ENCODE measurements around the gene USP5. TPM values are rescaled to one million over a fixed set of nuclear protein-coding genes. Genes with fewer than 3 reads are reported as not detected.

The USP5 gene
- polyA plus RNA-seq, 1 experiment = 47.1 TPM

GRCh38 chr12:6853626-6854025 is 1.7 kb downstream of the USP5 start:
- Histone ChIP-seq H3K27ac (ENCODE audit: low read depth, low read length) (peak overlapping the region; percentile 92), H3K27me3 (ENCODE audit: control insufficient read depth, insufficient read depth, low read length) (no peaks in the 10 kb centered on the region), H3K4me3 (ENCODE audit: low read depth, low read length) (peak overlapping the region; percentile 77), H3K9me3 (ENCODE audit: control insufficient read depth, insufficient read depth, low read length) (no peaks in the 10 kb centered on the region; the same call in 1 of the 2 replicates)
- no peak for DNase-seq (ENCODE audit: low read depth, low spot score)
- ChIA-PET CTCF (interaction anchor here (1.5 to 5.1 kb wide), 4 partner anchors 16 to 101 kb away, joined by 3 to 26 read pairs (median 12); partner anchors contain the start of gene MLF2), POLR2A (interaction anchor here (0.9 to 3.4 kb wide), 5 partner anchors 16 to 90 kb away, joined by 3 to 37 read pairs (median 17); partner anchors contain the start of genes PTMS and SPSB2)
- TF ChIP-seq, protein P1, sequence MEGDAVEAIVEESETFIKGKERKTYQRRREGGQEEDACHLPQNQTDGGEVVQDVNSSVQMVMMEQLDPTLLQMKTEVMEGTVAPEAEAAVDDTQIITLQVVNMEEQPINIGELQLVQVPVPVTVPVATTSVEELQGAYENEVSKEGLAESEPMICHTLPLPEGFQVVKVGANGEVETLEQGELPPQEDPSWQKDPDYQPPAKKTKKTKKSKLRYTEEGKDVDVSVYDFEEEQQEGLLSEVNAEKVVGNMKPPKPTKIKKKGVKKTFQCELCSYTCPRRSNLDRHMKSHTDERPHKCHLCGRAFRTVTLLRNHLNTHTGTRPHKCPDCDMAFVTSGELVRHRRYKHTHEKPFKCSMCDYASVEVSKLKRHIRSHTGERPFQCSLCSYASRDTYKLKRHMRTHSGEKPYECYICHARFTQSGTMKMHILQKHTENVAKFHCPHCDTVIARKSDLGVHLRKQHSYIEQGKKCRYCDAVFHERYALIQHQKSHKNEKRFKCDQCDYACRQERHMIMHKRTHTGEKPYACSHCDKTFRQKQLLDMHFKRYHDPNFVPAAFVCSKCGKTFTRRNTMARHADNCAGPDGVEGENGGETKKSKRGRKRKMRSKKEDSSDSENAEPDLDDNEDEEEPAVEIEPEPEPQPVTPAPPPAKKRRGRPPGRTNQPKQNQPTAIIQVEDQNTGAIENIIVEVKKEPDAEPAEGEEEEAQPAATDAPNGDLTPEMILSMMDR (IDR thresholded peaks at IDR 0.05; ENCODE audit: low read depth, low read length) = no peak

- DNase-seq (ENCODE audit: low read depth, low spot score) = no peak
- H3K4me3 ChIP-seq (ENCODE audit: low read depth, low read length) = no peak overlapping the region
- ChIA-PET POLR2A (interaction anchor here (1.1 to 3.4 kb wide), 3 partner anchors 13 to 28 kb away, joined by 3 to 37 read pairs (median 5); partner anchors contain the start of genes SPSB2 and TPI1), CTCF (interaction anchor here (1.5 to 5.1 kb wide), 4 partner anchors 16 to 102 kb away, joined by 3 to 26 read pairs (median 12); partner anchors contain the start of gene MLF2)
- TF ChIP-seq, protein P1 (IDR thresholded peaks at IDR 0.05; ENCODE audit: low read depth, low read length) = no peak
- H3K27ac ChIP-seq (ENCODE audit: low read depth, low read length) = no peak overlapping the region
- no peaks in the 10 kb centered on the region for H3K27me3 ChIP-seq (ENCODE audit: control insufficient read depth, insufficient read depth, low read length)
- H3K9me3 ChIP-seq (ENCODE audit: control insufficient read depth, insufficient read depth, low read length) = no peaks in the 10 kb centered on the region; the same call in 1 of the 2 replicates
These were observed 2.1 kb downstream of the USP5 start for GRCh38 chr12:6854036-6854435.

GRCh38 chr12:6855322-6855721 is 3.4 kb downstream of the USP5 start:
- no peak for DNase-seq (ENCODE audit: low read depth, low spot score)
- H3K9me3 ChIP-seq (ENCODE audit: control insufficient read depth, insufficient read depth, low read length) = no peaks in the 10 kb centered on the region; the same call in 1 of the 2 replicates

DNA sequence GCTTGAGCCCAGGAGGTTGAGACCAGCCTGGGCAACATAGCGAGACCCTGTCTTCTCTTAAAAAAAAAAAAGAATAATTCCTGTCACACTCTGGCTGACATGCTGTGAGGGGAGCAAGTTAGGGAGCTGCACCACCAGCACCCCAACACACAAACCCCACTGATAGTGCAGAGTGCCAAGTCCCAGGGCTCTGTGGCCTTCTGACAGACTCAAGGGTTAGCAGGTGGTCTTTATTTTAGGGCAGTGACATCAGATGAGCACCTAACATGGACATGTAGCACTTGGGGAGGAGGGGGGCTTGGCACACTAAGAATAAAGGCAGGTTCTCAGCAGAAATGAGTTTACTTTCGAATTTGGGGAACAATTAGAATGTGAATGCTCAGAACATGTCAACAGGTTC is 6.8 kb downstream of the USP5 start:
- ChIA-PET CTCF (no interaction called here), POLR2A (no interaction called here)
- DNase-seq (ENCODE audit: low read depth, low spot score) = no peak
- TF ChIP-seq, protein P1 (IDR thresholded peaks at IDR 0.05; ENCODE audit: low read depth, low read length) = no peak
- no peak overlapping the region for H3K4me3 ChIP-seq (ENCODE audit: low read depth, low read length)
- no peaks in the 10 kb centered on the region for H3K9me3 ChIP-seq (ENCODE audit: control insufficient read depth, insufficient read depth, low read length)
- no peaks in the 10 kb centered on the region for H3K27me3 ChIP-seq (ENCODE audit: control insufficient read depth, insufficient read depth, low read length)
- no peak overlapping the region for H3K27ac ChIP-seq (ENCODE audit: low read depth, low read length)

More at GRCh38 chr12:6855322-6855721, 3.4 kb downstream of the USP5 start:
- ChIA-PET POLR2A (interaction anchor here (1.5 kb wide), 1 partner anchor 12 kb away, joined by 5 read pairs; the partner anchor contains the start of gene TPI1), CTCF (interaction anchor here (0.6 to 5.1 kb wide), 3 partner anchors 14 to 82 kb away, joined by 4 to 26 read pairs (median 17); no protein-coding TSS in a partner anchor)
- Histone ChIP-seq H3K27ac (ENCODE audit: low read depth, low read length) (no peak overlapping the region), H3K27me3 (ENCODE audit: control insufficient read depth, insufficient read depth, low read length) (no peaks in the 10 kb centered on the region), H3K4me3 (ENCODE audit: low read depth, low read length) (no peak overlapping the region)
- TF ChIP-seq, protein P1 (IDR thresholded peaks at IDR 0.05; ENCODE audit: low read depth, low read length) = no peak

DNA sequence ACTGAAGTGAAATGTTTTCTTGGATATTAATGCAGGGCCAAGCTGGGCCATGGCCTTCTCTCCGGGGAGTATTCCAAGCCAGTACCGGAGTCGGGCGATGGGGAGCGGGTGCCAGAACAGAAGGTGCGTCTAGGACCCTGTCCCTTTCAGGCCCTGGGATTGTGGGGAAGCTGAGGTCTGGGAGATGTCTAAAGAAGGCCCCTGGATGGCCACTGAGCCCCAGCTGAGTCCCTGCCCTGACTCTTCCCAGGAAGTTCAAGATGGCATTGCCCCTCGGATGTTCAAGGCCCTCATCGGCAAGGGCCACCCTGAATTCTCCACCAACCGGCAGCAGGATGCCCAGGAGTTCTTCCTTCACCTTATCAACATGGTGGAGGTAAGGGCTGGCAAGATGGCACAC is 8.2 kb downstream of the USP5 start:
- Histone ChIP-seq H3K4me3 (ENCODE audit: low read depth, low read length) (no peak overlapping the region), H3K27ac (ENCODE audit: low read depth, low read length) (no peak overlapping the region), H3K9me3 (ENCODE audit: control insufficient read depth, insufficient read depth, low read length) (no peaks in the 10 kb centered on the region), H3K27me3 (ENCODE audit: control insufficient read depth, insufficient read depth, low read length) (no peaks in the 10 kb centered on the region)
- ChIA-PET CTCF (interaction anchor here (1.2 kb wide), 1 partner anchor 9 kb away, joined by 3 read pairs; no protein-coding TSS in a partner anchor), POLR2A (no interaction called here)
- DNase-seq (ENCODE audit: low read depth, low spot score) = no peak
- TF ChIP-seq, protein P1 (IDR thresholded peaks at IDR 0.05; ENCODE audit: low read depth, low read length) = no peak

All from AG04450 (cell line).